Measurements from ENCODE around the gene ACAP3. TPM values are rescaled to one million over a fixed set of nuclear protein-coding genes. Genes with fewer than 3 reads are reported as not detected.

Gene ACAP3
- total and polyA plus RNA-seq, 7 donors: 7.2 to 57.1 (median 23.5) TPM

GRCh38 chr1:1312450-1313314, 5.0 kb upstream of the ACAP3 start:
- WGBS, 2 donors: 92% methylated on average over 49 of the region's 49 CpGs
- Histone ChIP-seq H3K27me3 (no peaks in the 10 kb centered on the region), H3K9me3 (no peaks in the 10 kb centered on the region), H3K27ac (no peak overlapping the region), H3K4me1 (peaks cover 0 to 42% (median 35%) of the 10 kb centered on the region in 4 donors), H3K4me3 (no peak overlapping the region), H3K36me3 (peaks cover 24 to 62% (median 38%) of the 10 kb centered on the region in 4 donors)
- no peak for DNase-seq
- intact Hi-C loops (cut with DNase I): no loop called here
- no peak for TF ChIP-seq POLR2AphosphoS5 (IDR thresholded peaks at IDR 0.05)
- no peak for TF ChIP-seq POLR2A (IDR thresholded peaks at IDR 0.05)
- no peak for TF ChIP-seq CTCF (IDR thresholded peaks at IDR 0.05)
- TF ChIP-seq EP300 (IDR thresholded peaks at IDR 0.05): no peak

GRCh38 chr1:1311107-1312104, 3.7 kb upstream of the ACAP3 start:
- peaks cover 0 to 40% (median 37%) of the 10 kb centered on the region in 4 donors for H3K4me1 ChIP-seq
- H3K27ac ChIP-seq: peak overlapping the region in 1 of 4 donors; percentile 98
- intact Hi-C loops (cut with DNase I): no loop called here
- peaks cover 24 to 55% (median 38%) of the 10 kb centered on the region in 4 donors for H3K36me3 ChIP-seq
- no peaks in the 10 kb centered on the region for H3K27me3 ChIP-seq
- no peak for DNase-seq
- no peak overlapping the region for H3K4me3 ChIP-seq
- no peak for TF ChIP-seq EP300 (IDR thresholded peaks at IDR 0.05)
- no peak for TF ChIP-seq CTCF (IDR thresholded peaks at IDR 0.05)
- no peak for TF ChIP-seq POLR2AphosphoS5 (IDR thresholded peaks at IDR 0.05)
- TF ChIP-seq POLR2A (IDR thresholded peaks at IDR 0.05): no peak
- no peaks in the 10 kb centered on the region for H3K9me3 ChIP-seq
- WGBS, 2 donors: 91 to 92% methylated on average over 22 of the region's 22 CpGs

GRCh38 chr1:1310476-1311053, 2.8 kb upstream of the ACAP3 start:
- peak overlapping the region; percentile 92 to 98 (median 96) for H3K27ac ChIP-seq
- peaks cover 0 to 41% (median 38%) of the 10 kb centered on the region in 4 donors for H3K4me1 ChIP-seq
- peaks cover 24 to 55% (median 38%) of the 10 kb centered on the region in 4 donors for H3K36me3 ChIP-seq

More at GRCh38 chr1:1310476-1311053, 2.8 kb upstream of the ACAP3 start:
- TF ChIP-seq POLR2AphosphoS5 (IDR thresholded peaks at IDR 0.05): no peak
- no peak for TF ChIP-seq POLR2A (IDR thresholded peaks at IDR 0.05)
- no peak for TF ChIP-seq CTCF (IDR thresholded peaks at IDR 0.05)
- TF ChIP-seq EP300 (IDR thresholded peaks at IDR 0.05): no peak
- no peaks in the 10 kb centered on the region for H3K9me3 ChIP-seq
- H3K27me3 ChIP-seq: no peaks in the 10 kb centered on the region
- DNase-seq: no peak
- no peak overlapping the region for H3K4me3 ChIP-seq
- intact Hi-C loops (cut with DNase I): no loop called here
- 86 to 90% methylated on average over 21 of the region's 21 CpGs for WGBS, 2 donors

All from sigmoid colon (tissue), 7 donors.